Stimulated activated CD4-positive, alpha-beta T cell treated with anti-CD3 and anti-CD28 coated beads, Interleukin-12 subunit alpha, Interleukin-12 subunit beta, amount 100 ng/mL, for 48 hours (primary cell): ENCODE data around the gene PSMC4.
A peak's percentile ranks its signal among the peaks of the same experiment; 100 is the strongest.

Source experiments
- DNase-seq, 3 donors: peaks; one replicate each; pipeline ENCODE4 v3.0.0-alpha.2; 2020; ENCODE audit warnings: low read depth in 2 of 3, low spot score in 1 of 3

Gene PSMC4

DNA sequence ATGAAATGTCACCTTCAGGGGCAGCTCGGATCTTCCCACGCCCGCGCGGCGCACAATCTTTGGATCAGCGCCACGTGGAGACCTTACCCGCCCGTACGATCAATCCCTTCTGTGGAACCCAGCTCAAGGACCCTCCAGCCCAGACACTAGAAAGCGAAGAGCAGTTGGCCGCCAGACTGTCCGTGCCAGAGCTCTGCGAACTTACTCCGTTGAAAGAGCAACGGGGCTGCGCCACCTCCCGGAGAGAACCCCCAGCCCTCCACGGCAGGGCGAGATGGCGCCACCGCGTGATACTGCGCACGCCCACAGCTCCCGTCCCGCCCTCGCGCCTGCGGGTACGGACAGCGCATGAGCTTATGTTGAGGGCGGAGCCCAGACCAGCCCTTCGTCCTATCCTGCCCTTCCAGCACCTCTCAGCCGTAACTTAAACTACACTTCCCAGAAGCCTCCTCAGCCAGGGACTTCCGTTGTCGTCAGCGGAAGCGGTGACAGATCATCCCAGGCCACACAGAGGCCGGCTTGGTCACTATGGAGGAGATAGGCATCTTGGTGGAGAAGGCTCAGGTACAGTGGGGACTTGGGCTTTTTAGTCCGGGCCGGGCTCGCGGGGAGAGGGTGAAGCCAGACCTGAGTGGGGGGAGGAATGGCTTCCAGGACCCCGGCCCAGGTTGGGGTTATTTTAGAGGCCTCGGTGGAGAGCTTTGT is at the start of gene PSMC4:
Gene PSMC4 (plus strand): TSS at position 491 of the 705 bp plus-strand sequence. CDS start 38 bp downstream, at position 529.
- DNase-seq, result peak; percentile 94 to 97 (median 97)

DNA sequence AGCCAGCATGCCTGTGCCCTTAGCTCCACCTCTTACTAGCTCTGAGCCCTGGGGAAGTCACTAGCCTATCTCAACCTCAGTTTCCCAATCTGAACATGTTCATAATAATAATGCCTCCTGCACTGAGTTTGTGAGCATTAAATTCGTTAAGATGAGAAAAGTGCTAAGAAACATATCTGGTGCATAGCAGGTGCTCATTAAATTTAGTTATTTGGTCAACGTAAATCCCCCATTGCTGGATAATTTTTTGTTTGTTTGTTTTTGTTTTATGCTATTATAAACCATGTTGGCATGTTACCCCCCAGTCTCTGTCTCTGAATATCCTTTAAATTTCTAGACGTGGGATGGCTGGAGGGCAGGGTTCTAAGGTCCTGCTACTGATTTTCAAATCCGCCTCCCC is 47.1 kb upstream of the PSMC4 start:
- no peak for DNase-seq

DNA sequence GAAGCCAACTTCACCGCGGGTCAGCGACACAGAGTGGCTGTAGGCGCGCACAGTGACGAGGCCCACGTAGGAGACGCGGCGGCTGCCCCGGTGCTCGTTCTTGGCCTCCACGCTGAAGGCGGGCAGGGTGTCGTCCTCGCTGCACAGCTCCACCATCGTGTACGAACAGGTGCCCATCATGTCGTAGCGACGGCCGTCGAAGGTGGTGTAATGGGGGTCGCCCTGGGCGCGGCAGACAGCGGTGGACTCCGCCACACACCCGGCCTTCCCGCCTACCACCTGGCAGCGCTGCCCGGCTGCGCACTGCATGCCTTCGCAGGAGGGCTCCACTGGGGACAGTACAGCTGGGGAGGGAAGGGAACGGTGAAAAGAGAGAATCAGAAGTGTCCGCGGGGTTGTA is 46.6 kb upstream of the PSMC4 start:
- DNase-seq, result no peak

DNA sequence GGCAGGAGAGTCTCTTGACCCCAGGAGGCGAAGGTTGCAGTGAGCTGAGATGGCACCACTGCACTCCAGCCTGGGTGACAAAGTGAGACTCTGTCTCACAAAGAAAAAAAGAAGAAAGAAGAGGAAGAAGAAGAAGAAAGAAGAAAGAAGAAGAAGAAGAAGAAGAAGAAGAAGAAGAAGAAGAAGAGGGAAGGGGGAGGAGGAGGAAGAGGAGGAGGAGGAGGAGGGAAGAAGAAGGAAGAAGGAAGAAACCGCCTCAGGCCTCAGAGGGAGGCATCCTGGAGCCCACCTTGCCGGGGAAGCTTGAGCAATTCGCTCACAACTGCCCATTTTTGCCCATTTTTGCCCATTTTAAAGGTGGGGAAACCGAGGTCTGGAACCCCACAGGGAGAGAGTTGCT is 46.0 kb upstream of the PSMC4 start:
- no peak for DNase-seq

GRCh38 chr19:39926170-39926760 is 44.7 kb upstream of the PSMC4 start:
- no peak for DNase-seq

GRCh38 chr19:39927076-39927475 is 43.9 kb upstream of the PSMC4 start:
- DNase-seq, result no peak

GRCh38 chr19:39927524-39928356 is 43.2 kb upstream of the PSMC4 start:
- no peak for DNase-seq

DNA sequence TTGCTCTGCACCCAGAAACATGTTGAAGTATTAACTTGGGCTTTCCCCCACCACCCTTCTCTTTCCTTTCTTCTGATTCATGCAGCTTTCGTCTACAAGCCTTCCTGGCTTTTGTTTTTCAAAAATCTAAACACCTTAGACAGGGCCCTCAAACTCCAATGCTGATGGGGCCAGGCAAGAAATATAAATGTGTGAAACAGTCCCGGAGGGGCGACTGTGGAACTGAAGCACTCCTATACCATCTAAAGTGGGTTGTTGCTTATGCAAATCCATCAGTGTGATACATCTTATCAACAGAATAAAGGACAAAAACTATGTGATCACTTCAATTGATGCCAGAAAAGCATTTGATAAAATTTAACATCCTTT is 42.6 kb upstream of the PSMC4 start:
- no peak for DNase-seq

DNA sequence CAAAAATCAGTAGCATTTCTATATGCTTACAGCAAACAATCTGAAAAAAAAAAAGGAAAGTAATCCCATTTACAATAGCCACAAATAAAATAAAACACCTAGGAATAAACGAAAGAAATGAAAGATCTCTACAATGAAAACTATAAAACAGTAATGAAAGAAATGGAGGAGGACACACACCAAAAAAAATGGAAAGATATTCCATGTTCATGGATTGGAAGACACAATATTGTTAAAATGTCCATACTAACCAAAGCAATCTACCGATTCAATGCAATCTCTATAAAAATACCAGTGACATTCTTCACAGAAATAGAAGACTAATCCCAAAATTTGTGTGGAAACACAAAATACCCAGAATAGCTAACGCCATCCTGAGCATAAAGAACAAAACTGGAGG is 41.2 kb upstream of the PSMC4 start:
- no peak for DNase-seq

- DNase-seq, result no peak
Observed at GRCh38 chr19:39934584-39935363, 36.2 kb upstream of the PSMC4 start, which contains the start of gene FCGBP. Gene FCGBP, minus strand, starts transcription at chr19:39934634.

DNA sequence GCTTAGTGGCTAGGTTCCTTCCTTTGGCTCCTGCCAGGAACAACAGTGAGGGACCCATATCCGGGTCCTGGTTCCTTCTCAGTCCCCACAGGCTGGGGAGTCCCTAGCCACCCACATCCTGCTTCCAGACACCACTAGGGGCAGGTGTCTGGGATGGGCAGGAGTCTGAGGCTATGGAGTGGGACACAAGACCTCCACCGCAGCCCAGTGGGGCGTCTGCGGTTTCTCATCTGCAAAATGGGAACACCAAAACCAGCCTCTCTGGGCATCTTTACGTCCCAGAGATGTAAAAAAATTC is 35.7 kb upstream of the PSMC4 start:
- DNase-seq, result no peak

GRCh38 chr19:39936020-39936419 is 34.9 kb upstream of the PSMC4 start:
- DNase-seq, result no peak

DNA sequence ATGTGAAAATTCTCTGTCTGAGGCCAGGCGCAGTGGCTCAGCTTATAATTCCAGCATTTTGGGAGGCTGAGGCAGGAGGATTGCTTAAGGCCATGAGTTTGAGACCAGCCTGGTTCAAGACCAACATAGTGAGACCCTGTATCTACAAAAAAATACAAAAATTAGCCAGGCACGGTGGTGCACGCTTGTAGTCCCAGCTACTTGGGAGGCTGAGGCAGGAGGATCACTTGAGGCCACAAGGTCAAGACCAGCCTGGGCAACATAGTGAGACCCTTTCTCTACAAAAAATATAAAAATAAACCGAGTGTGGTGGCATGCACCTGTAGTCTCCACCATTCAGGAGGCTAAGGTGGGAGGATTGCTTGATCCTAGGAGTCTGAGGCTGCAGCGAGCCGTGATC is 34.3 kb upstream of the PSMC4 start:
- no peak for DNase-seq

DNA sequence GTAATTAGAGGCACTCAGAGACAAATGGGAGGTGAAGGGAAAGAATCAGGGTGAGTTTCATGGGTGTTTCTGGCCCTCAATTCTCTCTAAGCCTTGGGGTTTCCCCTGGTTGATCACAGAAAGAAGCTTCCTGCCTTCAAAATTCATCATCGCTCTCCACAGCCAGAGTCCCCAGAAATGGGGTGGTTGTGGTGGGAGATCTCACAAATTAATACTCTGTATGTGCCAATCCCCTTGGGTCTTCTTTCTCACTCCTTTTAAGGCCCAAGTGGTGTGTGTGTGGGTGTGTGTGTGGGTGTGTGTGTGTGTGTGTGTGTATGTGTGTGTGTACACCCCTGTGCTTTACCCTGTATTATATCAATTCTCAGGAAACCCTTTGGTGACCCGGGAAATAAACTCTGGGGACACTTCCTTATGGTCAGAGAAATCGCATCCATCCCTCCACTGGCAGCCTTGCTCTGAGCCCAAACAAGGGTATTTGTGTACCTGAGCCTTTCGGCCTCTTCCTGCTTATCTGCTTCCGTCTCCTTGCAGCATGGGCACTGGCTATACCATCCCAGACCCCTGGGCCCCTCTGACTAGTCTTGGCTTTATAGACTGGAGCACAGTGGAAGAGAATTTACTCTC is 33.8 kb upstream of the PSMC4 start:
- DNase-seq, result peak in 2 of 3 donors; percentile 23 to 40

- DNase-seq, result no peak
Observed at GRCh38 chr19:39937787-39938186, 33.2 kb upstream of the PSMC4 start.

- DNase-seq, result no peak
Observed at GRCh38 chr19:39939556-39939955, 31.4 kb upstream of the PSMC4 start.

- DNase-seq, result no peak
Observed at GRCh38 chr19:39940221-39940833, 30.6 kb upstream of the PSMC4 start.

GRCh38 chr19:39941151-39941550 is 29.8 kb upstream of the PSMC4 start:
- no peak for DNase-seq

DNA sequence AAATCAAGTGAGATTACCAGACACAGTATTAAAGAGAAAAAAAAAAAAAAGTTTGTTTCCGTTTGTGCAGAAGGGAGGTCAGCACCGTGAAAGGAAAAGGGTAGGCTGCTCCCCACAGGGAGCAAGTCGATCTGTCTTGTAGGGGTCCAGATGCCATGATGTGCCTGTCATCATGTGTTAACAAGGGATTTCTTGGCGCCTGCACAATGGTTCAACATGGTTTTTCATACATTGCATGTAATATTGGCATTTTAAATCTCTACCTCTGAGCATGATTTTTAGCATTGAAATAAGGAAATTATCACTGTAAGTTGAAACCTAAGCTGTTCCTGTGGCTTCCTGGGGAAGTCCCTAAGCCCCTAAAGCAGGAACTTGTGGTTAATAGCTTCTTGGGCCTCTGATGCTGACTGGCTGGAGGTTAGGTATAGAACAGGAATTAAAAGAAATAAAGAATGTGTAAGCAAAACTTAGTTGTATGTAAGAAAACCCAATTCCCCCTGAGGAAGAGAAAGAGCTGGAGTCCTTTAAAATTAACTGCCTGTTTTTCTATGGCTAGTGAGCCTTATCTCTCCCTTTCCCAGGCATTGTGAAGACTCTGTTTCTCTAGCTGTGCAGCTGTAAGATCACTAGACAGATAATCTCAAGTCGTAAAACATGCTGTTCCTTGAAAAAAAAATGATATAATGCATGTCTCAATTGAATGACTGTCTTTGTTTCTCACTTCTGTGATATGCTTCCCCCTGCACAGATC is 29.2 kb upstream of the PSMC4 start:
- peak in 2 of 3 donors; percentile 9 to 19 for DNase-seq

- DNase-seq, result no peak
Observed at GRCh38 chr19:39942366-39942730, 28.6 kb upstream of the PSMC4 start.
